ENCODE data around the gene DEPP1. TPM values are rescaled to one million over a fixed set of nuclear protein-coding genes. Genes with fewer than 3 reads are reported as not detected.

The DEPP1 gene
- total and polyA plus RNA-seq, 2 of the 13 experiments (the other 11 are each of a cell fraction or from before 2014, with no cell fraction given): 14.8 to 270 TPM

- TF ChIP-seq ZNF280B (CRISPR knock-in tag; IDR thresholded peaks at IDR 0.05; ENCODE audit: borderline replicate concordance) (no peak), EEA1 (CRISPR knock-in tag; IDR thresholded peaks at IDR 0.05; ENCODE audit: borderline replicate concordance) (no peak), ZNF335 (CRISPR knock-in tag; IDR thresholded peaks at IDR 0.05) (0 out of 2 replicates have a peak, but pooled peaks have one; percentile 44), NCOR1 (IDR thresholded peaks at IDR 0.05; ENCODE audit: borderline replicate concordance, low read length) (peak; percentile 90), POLR2G (IDR thresholded peaks at IDR 0.05; ENCODE audit: low read depth, low read length) (no peak), HINFP (CRISPR knock-in tag; IDR thresholded peaks at IDR 0.05; ENCODE audit: low read depth) (no peak), ZNF451 (CRISPR knock-in tag; IDR thresholded peaks at IDR 0.05) (no peak), ZNF556 (CRISPR knock-in tag; IDR thresholded peaks at IDR 0.05; ENCODE audit: borderline replicate concordance) (no peak), ZFP36L2 (CRISPR knock-in tag; IDR thresholded peaks at IDR 0.05) (no peak), CEBPZ (IDR thresholded peaks at IDR 0.05; ENCODE audit: low read length) (no peak), RERE (CRISPR knock-in tag; IDR thresholded peaks at IDR 0.05; ENCODE audit: low read depth) (0 out of 2 replicates have a peak, but pooled peaks have one; percentile 42), ZSCAN25 (CRISPR knock-in tag; IDR thresholded peaks at IDR 0.05) (no peak), GABPB1 (CRISPR knock-in tag; IDR thresholded peaks at IDR 0.05) (0 out of 2 replicates have a peak, but pooled peaks have one; percentile 18), ATF3 (CRISPR knock-in tag; IDR thresholded peaks at IDR 0.05) (no peak)
Measured at GRCh38 chr10:44939691-44940401, 38.8 kb downstream of the DEPP1 start (continued).
